Bone marrow (tissue), 2 donors: ENCODE results near the gene COL4A5.
"Not testable (repeated sequence)": the region's sequence is repeated elsewhere in the genome, so short reads cannot be mapped to it uniquely, and the experiment has no call there.

ENCODE experiments used
- DNase-seq, 2 donors: peaks; one replicate each; lab custom pipeline; 2025; lab: John Stamatoyannopoulos, UW

COL4A5 gene

DNA sequence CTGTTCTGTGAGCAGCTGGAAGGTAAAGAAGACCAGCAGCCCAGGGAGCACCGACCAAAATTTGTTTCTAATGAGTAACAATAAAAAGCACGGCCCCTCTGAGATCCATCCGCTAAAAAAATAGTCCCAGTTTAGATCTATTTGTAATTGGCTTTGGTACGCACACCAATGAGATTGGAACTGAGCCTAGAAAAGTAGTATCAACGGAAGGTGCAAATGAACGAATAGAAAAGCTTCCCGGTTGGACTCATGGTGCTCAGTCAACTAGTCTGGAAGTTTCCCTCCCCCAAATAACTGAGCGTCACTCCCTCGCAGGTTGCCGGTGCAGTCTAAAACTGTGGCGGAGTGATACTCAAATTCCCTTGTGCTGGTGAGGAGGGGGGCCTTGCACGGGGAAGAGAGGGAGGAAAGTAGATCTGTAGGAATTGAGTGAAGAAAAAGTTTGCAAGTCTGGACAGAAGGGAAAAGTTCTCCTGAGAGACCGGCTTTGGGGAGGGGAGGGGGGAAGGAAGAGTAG lies at the start of gene COL4A5:
Gene COL4A5, plus strand, starts transcription at position 413 of the 517 bp plus-strand sequence. CDS start 288 bp downstream, outside the sequence.
- DNase-seq, result no peak

GRCh38 chrX:108390976-108391717 lies 48.5 kb upstream of the COL4A5 start:
- not testable (repeated sequence) for DNase-seq

- no peak for DNase-seq
Observed at GRCh38 chrX:108396188-108396891, 43.3 kb upstream of the COL4A5 start.

GRCh38 chrX:108396986-108397385 lies 42.7 kb upstream of the COL4A5 start:
- no peak for DNase-seq

- DNase-seq, result no peak
Observed at GRCh38 chrX:108397627-108398391, 41.8 kb upstream of the COL4A5 start.

DNA sequence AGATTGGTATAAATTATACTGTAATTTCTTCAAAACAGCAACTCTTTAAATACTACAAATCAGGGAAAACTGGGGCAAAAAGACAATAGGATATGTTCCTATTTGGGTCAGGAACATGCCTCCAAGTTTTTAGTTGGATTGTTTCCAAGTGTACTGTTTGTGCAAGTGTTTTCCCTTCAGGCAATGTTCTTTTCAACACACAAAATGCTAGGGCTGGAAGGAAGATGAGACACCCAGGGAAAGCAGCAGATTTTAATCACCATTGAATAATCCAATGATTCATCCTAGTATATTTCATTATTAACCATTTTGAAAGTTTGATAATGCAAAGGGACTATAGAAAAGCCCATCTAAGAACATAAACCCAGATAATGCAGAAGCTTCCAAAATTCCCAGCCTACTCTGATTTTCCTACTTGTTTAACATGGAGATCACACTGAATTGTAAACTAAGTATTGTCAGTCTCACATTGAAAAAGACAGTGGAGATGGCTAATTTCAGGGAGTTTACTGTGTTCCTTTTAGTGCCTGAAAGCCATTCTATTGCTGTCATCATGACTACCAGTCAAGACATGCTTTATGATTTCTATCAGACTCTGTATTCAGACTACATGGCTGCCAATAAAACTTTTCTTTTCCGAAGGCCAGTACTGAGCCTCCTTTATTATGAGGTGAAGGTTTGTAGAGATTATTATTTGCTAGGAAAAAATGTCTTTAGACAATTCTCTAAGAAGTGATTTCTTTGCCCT lies 40.0 kb upstream of the COL4A5 start:
- DNase-seq, result no peak

DNA sequence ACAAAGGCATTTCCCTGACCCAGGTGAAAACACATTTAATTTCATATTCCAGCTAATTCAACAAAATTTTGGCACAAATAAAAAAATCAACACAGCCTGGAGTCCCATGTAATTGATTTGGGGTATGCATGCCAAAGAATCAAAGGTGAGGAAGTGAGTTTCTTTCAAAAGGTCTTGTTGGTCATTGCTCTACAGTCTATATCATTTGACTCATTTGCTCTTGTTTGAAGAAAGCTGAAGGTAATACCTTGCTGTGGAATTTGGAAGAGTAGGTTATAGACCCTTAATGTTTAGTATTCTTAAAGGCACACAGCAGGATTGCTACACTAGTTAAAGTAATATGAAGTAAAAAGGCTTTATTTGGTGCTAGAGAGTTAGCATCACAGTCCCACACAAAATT lies 26.9 kb upstream of the COL4A5 start:
- DNase-seq, result no peak

DNA sequence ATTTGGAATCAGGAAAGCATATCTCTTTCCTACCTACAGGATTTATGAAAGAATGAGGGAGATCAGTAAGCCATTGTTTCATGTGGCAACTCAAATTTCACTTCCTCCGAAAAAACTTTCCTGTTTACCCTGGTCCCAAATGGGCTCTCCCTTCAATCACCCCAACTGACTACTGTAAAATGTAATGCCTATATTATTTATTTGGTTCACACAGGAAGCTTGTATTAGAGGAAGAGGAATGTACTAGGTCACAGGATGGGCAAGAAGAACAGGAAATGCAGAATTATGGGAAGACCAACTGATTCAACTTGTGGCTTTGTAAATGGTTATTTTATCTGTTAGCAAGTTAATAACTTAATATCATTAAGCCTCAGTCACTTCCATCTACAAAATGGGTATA lies 24.5 kb upstream of the COL4A5 start:
- DNase-seq, result no peak

- no peak for DNase-seq
Observed at GRCh38 chrX:108415891-108416290, 23.7 kb upstream of the COL4A5 start.

GRCh38 chrX:108417257-108417656 lies 22.4 kb upstream of the COL4A5 start:
- DNase-seq, result no peak

DNA sequence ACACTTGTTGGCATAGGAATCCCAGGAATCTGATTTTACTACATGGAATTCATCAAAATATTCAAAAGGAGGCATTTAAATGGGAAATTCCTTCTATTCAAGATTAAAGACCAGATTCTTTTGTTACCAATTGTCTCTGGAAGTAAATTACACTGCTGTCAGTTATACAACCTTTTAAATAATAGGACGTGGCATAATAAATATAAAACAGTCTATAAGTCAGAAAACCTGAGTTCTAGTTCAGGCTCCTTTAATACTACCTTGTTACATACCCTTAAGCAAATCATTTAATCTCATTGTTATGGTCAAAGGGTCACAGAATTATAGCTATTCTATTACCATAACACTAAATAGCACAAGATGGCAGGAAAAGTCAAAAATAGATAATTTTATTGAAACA lies 20.2 kb upstream of the COL4A5 start:
- DNase-seq, result no peak

- DNase-seq, result no peak
Observed at GRCh38 chrX:108420481-108420880, 19.2 kb upstream of the COL4A5 start.

- DNase-seq, result no peak
Observed at GRCh38 chrX:108426262-108426661, 13.4 kb upstream of the COL4A5 start.

DNA sequence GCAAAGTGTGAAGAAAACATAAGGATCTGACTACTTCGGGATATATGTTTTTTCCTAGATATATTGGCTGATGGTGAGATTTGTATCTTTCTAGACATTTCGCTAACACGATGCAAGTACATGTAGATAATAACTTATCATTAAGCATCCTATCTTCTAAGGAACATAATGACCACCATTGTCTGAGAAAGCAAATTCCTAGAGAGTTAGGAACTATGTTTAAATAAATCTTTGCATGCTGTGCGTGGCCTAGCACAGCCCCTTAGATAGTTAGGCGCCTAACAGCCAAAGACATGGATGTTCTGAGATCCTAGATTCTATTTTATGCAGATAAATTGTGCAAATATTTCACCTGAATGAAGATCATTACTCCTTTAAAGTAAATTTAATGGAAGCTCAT lies 4.4 kb upstream of the COL4A5 start:
- no peak for DNase-seq

DNA sequence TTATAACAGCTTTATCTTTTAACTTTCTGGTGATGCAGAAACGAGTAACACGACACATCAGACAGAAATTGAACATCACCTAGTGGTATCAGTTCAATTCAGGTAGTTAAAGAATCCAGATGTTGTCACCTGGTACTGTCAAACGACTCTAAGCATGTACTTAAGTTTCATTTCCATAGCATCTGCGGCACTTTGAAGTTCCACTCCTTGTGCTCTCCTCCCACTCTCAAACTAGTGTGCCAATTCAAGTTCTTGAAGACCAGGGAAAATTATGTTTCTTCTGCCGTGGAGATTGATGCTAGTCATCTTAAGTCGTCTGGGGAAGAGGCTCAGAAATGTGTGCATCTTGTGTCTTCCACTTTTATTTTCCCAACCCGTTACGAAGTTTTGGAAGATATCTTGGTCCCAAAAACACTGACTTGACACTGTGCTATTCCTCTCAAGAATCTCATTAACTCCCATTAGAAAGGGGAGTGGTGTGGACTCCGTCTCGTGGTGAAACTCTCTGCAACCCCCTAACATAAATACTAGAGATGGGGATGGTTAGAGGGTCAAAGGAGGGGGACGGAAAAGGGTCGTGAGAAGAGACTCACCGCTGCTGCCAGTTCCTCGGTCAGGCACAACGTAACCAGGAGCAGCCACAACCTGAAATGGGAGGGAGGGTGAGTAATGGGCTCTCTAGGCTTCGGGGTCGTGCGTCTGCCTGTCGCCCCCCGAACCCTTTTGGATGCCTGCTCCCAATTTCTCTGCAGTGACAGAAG lies 2.1 kb upstream of the COL4A5 start:
- DNase-seq, result no peak

GRCh38 chrX:108438110-108438623 lies 1.5 kb upstream of the COL4A5 start, which contains the start of gene COL4A6:
COL4A6 (minus strand) TSS chrX:108438422; CDS start chrX:108438196, 226 bp downstream.
- no peak for DNase-seq

GRCh38 chrX:108439961-108440696 lies 491 bp downstream of the COL4A5 start:
- DNase-seq, result no peak

DNA sequence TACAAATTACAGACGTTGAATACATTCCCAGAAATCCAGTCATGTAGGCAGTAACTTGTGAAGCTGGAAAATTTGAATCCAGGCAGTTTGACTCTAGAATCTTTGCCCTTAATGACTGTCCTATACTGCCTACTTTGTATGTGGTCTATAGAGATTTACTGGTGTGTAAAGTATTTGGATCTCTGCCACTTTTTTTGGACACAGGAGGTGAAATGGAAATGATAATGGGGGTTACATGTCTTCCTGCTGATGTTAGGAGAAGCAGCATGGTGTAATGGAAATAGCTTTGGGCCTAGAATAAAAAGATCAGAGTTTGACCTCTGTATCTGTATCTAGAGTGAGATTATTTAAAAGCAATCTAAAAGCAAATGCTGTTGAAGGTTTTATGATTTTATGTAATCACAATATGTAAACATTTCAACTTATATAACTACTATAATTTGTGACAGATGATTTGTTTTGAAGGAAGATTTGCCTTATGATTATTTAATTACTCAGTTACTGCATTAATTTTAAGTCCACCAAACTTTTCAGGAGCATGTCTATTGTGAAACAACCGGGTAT lies 3.3 kb downstream of the COL4A5 start:
- no peak for DNase-seq

- DNase-seq, result no peak
Observed at GRCh38 chrX:108447303-108447702, 7.7 kb downstream of the COL4A5 start.

- no peak for DNase-seq
Observed at GRCh38 chrX:108453841-108454240, 14.2 kb downstream of the COL4A5 start.
